Muscle layer of duodenum (tissue), 2 donors: ENCODE measurements around the gene CAMK4.

Source experiments
- H3K27ac ChIP-seq: one replicate; pipeline ENCODE4 v1.7.0; 2013; ENCODE audit warnings: mild to moderate bottlenecking, low read length
- H3K27me3 ChIP-seq: one replicate; pipeline ENCODE4 v1.7.0; 2013; ENCODE audit warnings: low read depth, mild to moderate bottlenecking, control low read depth, low read length
- H3K36me3 ChIP-seq, 2 donors: one replicate each; pipeline ENCODE4 v1.7.0; 2013; ENCODE audit warnings: low read length in 2 of 2, control low read depth in 1 of 2, mild to moderate bottlenecking in 1 of 2; ENCODE audit not compliant: insufficient read depth in 2 of 2, control insufficient read depth in 1 of 2
- H3K4me1 ChIP-seq, 2 donors: one replicate each; pipeline ENCODE4 v1.7.0; 2013; ENCODE audit warnings: low read length in 2 of 2, mild to moderate bottlenecking in 2 of 2, control low read depth in 1 of 2, moderate library complexity in 1 of 2; ENCODE audit not compliant: insufficient read depth in 2 of 2, control insufficient read depth in 1 of 2
- H3K4me3 ChIP-seq, 2 donors: one replicate each; pipeline ENCODE4 v1.7.0; 2013; ENCODE audit warnings: low read length in 2 of 2, low read depth in 1 of 2, mild to moderate bottlenecking in 1 of 2
- H3K9me3 ChIP-seq, 2 donors: one replicate each; pipeline ENCODE4 v1.7.0; 2013; ENCODE audit warnings: low read length in 2 of 2, control low read depth in 1 of 2, mild to moderate bottlenecking in 1 of 2; ENCODE audit not compliant: control insufficient read depth in 1 of 2
- donor health status: healthy.

The CAMK4 gene

DNA sequence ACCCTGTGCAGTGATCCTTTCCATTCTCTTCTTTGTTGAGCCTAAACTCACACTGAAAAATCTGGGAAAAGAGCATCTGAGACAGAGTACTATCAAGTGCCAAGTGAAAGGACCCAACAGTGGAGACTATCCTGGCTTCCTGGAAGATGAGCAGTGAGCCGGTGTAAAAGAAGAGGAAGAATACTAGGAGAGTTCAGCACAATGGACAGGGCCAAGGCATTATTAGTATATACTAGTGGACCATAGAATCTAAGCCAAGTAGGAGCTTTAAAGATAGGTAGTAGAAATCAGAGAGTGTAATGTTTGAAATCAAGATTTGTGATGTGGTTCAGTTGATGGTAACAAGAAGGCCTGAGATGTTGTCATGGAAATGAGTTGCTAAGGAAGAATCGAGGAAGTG is 140.8 kb downstream of the CAMK4 start:
- no peaks in the 10 kb centered on the region for H3K9me3 ChIP-seq
- no peak overlapping the region for H3K4me3 ChIP-seq
- no peak overlapping the region for H3K27ac ChIP-seq
- no peaks in the 10 kb centered on the region for H3K27me3 ChIP-seq
- no peaks in the 10 kb centered on the region for H3K36me3 ChIP-seq
- no peaks in the 10 kb centered on the region for H3K4me1 ChIP-seq

DNA sequence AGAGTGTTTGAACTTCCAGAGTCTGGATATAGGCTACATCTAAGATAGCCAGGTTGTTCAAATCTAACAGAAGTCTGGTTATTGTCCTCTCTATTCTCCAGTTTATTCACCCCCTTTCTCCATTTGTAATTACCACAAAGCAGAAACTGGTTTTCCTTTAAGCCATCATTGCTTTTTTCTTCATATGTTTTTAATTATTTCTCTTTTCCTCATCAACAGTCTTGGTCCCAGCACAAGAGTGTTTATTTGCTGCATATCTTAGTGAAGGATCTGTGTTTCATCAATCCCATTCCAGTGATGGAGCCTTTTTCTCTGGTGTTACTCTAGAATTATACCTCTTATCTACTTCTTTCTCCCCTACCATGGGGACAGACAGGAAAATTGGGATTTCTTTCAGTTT is 142.2 kb downstream of the CAMK4 start:
- Histone ChIP-seq H3K4me3 (no peak overlapping the region), H3K27me3 (no peaks in the 10 kb centered on the region), H3K36me3 (no peaks in the 10 kb centered on the region), H3K4me1 (no peaks in the 10 kb centered on the region), H3K9me3 (no peaks in the 10 kb centered on the region), H3K27ac (no peak overlapping the region)

DNA sequence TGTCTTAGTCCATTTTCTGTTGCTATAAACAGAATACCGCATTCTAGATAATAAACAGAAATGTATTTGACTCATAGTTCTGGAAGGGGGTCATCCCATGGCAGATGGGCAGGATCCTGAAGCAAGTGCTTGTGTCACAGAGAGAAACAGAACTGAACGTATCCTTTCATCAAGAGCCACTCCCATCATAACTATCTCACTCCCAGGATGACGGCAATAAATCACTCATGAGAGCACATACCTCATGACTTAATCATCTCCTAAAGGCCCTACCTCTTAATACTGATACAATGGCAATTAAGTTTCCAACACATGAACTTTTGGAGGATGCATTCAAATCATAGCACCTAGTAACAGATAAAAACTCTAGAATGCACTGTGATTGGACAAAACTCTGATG is 142.9 kb downstream of the CAMK4 start:
- Histone ChIP-seq H3K27me3 (no peaks in the 10 kb centered on the region), H3K27ac (no peak overlapping the region), H3K4me3 (no peak overlapping the region), H3K36me3 (no peaks in the 10 kb centered on the region), H3K4me1 (no peaks in the 10 kb centered on the region), H3K9me3 (no peaks in the 10 kb centered on the region)

DNA sequence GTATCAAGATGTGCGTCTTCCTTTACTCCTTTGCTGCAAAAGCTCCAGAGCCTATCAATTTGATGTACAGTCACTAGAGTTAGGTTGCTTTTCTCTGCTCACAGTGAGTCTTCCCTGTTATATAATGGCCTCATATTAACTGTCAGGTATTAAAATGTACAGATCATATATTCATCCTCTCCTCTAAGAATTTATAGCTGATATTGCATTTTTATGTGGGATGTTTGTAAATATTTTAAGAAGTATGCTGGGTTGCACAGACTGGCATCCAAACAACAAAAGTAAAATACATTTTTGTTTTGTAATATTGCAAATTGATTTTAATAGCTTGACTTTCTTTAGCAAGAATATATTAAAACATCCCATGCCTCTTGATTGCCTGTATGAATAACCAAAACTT is 148.6 kb downstream of the CAMK4 start:
- no peaks in the 10 kb centered on the region for H3K36me3 ChIP-seq
- H3K4me3 ChIP-seq, result no peak overlapping the region
- H3K9me3 ChIP-seq, result no peaks in the 10 kb centered on the region
- no peak overlapping the region for H3K27ac ChIP-seq
- H3K4me1 ChIP-seq, result no peaks in the 10 kb centered on the region
- H3K27me3 ChIP-seq, result no peaks in the 10 kb centered on the region

DNA sequence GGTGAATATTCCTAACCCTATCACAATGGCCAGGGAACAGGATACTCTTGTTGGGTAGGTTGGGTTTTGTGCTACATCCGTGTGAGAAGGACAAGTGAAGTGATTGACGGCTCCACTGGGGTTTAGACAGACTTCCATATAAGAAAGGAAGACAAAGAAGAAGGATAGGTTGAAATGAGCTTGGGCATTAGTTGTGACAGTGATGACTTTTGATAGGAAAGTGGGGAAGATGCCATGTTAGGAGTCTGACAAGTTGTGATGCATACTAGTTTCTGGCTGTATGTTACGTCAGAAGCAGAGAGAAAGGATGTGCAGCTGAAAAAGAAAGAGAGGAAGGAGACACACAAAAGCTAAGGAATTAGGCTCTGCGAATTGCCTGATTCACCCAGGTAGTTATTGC is 150.2 kb downstream of the CAMK4 start:
- no peaks in the 10 kb centered on the region for H3K4me1 ChIP-seq
- H3K27ac ChIP-seq, result no peak overlapping the region
- H3K27me3 ChIP-seq, result no peaks in the 10 kb centered on the region
- no peaks in the 10 kb centered on the region for H3K9me3 ChIP-seq
- H3K4me3 ChIP-seq, result no peak overlapping the region
- no peaks in the 10 kb centered on the region for H3K36me3 ChIP-seq

DNA sequence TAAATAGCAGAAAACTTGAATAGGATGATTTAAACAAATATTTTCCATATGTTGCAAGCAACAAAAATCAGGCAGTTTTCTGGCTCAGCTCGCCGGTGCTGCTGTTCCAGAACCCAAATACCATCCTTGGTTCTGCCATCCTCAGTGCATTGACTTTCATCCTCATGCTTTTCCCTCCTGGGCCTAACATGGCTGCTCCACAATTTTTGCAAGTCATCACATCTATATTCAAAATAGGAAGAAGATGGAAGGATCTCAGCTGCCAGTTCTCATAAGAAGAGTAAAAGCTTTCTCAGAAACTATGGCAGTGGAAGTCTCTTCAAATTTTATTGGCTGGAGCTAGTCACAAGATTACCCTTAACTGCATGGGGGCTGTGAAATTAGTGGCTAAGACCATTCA is 151.5 kb downstream of the CAMK4 start:
- H3K9me3 ChIP-seq, result no peaks in the 10 kb centered on the region
- no peaks in the 10 kb centered on the region for H3K36me3 ChIP-seq
- H3K27me3 ChIP-seq, result no peaks in the 10 kb centered on the region
- no peak overlapping the region for H3K4me3 ChIP-seq
- H3K27ac ChIP-seq, result no peak overlapping the region
- no peaks in the 10 kb centered on the region for H3K4me1 ChIP-seq

DNA sequence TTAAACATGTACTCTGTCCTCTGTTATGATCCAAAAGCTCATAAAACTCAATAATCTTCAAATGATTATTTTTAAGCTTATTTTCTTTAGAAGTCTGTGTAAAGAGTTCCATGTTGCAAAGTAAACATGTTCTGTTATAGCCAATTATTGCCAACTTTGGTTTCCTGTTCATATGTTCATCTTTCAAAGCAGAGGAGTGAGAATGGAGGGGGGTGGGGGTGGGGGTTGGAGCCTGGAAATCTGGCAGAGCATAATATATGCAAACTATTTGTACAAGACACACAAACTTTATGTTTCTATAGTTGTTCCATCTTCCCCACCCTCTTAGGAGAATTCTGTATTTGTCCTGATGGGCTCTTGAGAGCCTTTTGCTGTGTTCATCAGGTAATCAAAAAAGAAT is 153.1 kb downstream of the CAMK4 start:
- Histone ChIP-seq H3K27me3 (no peaks in the 10 kb centered on the region), H3K4me1 (no peaks in the 10 kb centered on the region), H3K36me3 (no peaks in the 10 kb centered on the region), H3K9me3 (no peaks in the 10 kb centered on the region), H3K4me3 (no peak overlapping the region), H3K27ac (no peak overlapping the region)

DNA sequence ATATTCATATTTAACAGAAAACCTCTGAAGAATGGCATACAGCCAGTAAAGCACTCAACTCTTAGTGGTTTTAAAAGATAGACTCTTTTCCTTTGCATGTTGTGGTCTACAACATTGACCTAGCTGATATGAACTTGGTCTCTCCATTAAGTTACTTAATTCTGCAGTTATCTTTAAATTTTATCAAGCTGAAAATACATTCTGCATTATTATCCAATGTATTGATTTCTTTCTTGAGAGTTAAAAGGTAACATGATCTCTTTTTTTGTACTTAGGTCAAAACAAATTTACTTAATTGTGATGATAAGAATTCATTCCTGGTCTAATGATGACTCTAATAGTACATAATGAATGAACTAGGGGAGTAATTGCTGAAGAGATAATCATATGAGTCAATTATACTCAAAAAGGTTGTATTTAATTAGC is 155.2 kb downstream of the CAMK4 start:
- Histone ChIP-seq H3K4me1 (no peaks in the 10 kb centered on the region), H3K4me3 (no peak overlapping the region), H3K27ac (no peak overlapping the region), H3K27me3 (no peaks in the 10 kb centered on the region), H3K36me3 (no peaks in the 10 kb centered on the region), H3K9me3 (no peaks in the 10 kb centered on the region)

DNA sequence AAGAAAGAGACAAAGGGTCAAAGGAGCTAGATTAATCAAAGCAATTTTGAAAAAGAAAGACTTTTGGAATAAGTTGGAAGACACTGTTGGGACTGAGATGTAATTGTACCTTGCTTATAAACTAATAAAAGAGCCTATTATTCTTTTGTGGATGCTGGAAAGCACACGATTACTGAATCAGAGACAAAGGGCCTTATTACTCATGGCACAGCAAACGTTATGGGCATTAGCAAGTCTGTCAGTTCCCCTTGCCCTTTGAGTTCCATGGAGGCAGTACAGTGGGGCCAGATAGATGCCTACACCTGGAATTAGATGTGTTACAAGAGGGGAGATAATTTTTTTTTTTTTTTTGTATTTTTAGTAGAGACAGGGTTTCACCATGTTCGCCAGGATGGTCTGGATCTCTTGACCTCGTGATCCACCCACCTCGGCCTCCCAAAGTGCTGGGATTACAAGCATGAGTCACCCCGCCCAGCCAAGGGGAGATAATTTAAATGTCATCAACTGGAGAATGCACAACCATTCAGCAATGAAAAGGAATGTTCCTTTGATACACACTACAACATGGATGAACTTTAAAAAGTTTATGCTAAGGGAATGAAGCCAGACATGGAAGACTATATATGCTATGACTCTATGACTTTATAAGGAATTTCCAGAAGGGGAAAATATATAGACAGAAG is 159.2 kb downstream of the CAMK4 start:
- H3K27ac ChIP-seq, result no peak overlapping the region
- H3K36me3 ChIP-seq, result no peaks in the 10 kb centered on the region
- H3K4me1 ChIP-seq, result no peaks in the 10 kb centered on the region
- no peak overlapping the region for H3K4me3 ChIP-seq
- H3K27me3 ChIP-seq, result no peaks in the 10 kb centered on the region
- H3K9me3 ChIP-seq, result no peaks in the 10 kb centered on the region

DNA sequence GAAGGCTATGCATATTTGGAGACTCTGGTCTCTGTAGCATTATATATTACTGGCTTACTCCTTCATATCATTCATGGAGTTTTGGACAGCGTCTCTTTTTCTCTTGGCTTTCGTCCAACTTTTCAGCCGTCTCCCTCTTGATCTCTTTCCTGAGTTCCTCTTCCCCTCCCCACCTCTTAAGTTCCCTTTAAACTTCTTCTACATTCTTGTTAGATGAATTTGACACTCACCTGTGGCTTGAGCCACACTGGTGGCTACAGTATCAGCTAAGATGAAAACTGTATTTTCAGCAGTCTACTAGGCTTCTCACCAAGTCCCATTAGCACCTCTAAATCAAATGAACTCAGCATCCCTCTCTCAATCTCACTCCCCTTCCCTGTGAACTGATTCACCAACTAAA is 160.0 kb downstream of the CAMK4 start:
- no peaks in the 10 kb centered on the region for H3K9me3 ChIP-seq

DNA sequence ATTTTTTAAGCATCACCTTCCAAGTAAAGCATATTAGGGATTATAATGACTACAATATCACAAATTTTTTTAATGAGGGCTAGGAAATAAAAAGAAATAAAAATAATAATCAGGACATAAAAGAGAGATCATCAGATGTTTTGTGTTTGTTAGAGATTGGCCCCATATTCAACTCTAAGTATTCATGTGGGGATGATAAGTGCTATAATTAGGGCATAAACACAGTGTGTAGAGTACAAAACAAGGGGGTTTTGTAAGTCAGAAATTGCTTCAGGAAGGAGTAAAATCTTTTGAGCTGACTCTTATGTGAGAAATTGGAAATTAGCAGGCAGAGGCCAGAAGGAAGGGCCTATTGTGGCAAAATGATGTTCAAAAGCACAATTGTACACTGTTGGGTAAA is 160.9 kb downstream of the CAMK4 start:
- H3K9me3 ChIP-seq, result no peaks in the 10 kb centered on the region
- no peaks in the 10 kb centered on the region for H3K27me3 ChIP-seq
- H3K27ac ChIP-seq, result no peak overlapping the region
- H3K4me1 ChIP-seq, result no peaks in the 10 kb centered on the region
- H3K4me3 ChIP-seq, result no peak overlapping the region
- H3K36me3 ChIP-seq, result no peaks in the 10 kb centered on the region

More for the DNA sequence above, 160.0 kb downstream of the CAMK4 start:
- no peak overlapping the region for H3K27ac ChIP-seq
- H3K4me1 ChIP-seq, result no peaks in the 10 kb centered on the region
- no peaks in the 10 kb centered on the region for H3K36me3 ChIP-seq
- no peak overlapping the region for H3K4me3 ChIP-seq
- no peaks in the 10 kb centered on the region for H3K27me3 ChIP-seq
